Activated T-cell treated with anti-CD3 and anti-CD28 coated beads for 48 hours (primary cell): ENCODE data around the gene BAMBI.

Experiments
- DNase-seq: peaks from one replicate; pipeline ENCODE4 v3.0.0-alpha.2; 2020; ENCODE audit warnings: low read depth

BAMBI gene

DNA sequence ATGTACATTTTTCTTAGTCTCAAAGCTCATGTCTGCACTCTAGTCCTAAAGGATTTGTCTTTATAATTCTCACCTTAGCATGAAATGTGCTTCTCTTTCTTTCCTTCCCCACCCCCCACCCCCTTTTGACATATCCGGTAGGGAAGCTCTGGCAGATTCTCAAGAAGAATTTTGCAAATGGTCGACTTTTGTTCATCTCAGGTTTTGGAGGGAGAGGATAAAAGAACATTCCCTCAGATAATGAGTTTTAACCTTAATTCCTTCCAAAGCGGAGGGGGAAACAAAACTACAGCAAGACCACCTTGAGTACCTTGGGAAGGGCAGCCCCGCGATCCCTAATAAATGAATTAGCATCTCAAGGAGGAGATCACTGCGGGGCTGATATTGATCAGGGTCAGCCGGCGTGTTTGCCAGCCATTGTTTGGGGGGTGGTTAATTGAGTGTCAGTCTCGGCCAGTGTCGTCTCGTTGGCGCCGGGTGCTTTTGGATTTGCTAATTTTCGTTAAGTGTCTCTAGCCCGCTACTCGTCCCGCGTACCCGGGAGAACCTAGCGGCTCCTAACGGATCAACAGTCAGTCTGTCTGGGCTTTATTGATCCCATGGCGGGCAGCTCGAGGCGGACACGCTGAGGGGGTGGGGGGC, 874 bp upstream of the BAMBI start:
- peak; percentile 14 for DNase-seq

DNA sequence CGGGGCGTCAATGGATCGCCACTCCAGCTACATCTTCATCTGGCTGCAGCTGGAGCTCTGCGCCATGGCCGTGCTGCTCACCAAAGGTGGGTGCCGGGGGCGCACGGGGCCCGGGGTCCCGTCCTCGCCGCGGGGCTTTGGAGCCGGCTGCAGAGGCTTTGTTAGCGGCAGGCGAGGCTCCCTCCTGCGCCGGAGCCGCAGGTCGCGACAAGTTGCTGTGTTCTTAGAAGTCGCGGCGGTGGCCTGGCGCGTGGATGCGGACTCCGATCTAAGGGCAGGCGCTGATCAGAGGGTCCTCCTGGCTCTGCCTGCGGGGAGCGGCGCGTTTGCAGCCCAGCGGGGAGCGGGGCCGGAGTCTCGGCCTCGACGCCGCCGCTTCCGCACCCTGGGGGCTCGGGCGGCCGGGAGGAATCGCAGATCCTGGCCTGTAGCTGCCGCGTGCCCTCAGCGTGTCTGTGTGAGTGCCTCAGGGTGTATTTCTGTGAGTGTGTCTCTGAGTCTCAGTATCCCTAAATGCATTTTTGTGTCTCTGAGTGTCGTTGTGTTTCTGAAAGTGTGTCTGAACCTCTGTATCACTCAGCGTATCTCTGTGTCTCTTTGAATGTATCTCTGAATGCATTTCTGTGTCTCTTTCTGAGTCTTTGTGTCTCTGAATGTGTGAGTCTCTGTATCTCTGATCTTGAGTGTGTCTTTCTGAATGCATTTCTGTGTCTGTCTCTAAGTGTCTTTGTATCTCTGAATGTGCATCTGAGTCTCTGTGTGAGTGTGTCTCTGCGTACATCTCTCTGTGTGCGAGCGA, 766 bp downstream of the BAMBI start:
- DNase-seq = peak; percentile 11

DNA sequence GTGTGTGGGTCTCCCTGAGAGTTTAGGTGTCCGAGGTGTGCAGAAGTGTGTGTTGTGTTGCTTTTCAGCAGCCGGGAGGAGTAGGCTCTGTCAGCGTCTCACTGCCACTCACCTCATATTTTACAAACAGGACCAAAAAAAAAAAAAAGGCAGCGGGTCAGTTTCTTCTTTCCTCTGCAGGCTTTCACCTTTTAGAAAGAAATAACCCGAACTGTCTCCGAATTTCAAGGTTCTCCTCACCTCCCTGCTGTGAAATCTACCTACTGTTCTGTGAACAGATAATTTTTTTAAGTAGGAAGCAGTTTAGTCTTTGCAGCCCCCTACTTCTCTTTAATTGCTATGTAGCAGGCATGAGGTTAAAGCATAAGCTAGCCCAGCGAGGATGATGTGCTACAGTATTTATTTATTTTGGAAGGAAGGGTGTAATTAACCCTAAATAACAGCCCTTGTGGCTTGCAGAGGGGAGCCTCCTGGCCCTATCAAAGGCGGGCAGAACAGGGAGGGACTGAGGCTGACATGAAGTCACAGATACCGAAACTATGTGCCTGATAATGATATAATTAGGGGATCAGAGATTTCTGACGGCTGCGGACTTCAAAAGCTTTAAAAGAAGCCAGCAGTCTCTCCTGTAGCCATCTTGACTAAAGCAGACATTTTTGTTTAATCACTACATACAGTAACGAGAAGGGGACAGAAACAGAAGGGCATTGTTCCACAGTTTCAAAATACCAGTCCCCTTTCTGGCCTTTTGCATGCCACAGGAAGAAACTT, 1.6 kb downstream of the BAMBI start:
- no peak for DNase-seq

DNA sequence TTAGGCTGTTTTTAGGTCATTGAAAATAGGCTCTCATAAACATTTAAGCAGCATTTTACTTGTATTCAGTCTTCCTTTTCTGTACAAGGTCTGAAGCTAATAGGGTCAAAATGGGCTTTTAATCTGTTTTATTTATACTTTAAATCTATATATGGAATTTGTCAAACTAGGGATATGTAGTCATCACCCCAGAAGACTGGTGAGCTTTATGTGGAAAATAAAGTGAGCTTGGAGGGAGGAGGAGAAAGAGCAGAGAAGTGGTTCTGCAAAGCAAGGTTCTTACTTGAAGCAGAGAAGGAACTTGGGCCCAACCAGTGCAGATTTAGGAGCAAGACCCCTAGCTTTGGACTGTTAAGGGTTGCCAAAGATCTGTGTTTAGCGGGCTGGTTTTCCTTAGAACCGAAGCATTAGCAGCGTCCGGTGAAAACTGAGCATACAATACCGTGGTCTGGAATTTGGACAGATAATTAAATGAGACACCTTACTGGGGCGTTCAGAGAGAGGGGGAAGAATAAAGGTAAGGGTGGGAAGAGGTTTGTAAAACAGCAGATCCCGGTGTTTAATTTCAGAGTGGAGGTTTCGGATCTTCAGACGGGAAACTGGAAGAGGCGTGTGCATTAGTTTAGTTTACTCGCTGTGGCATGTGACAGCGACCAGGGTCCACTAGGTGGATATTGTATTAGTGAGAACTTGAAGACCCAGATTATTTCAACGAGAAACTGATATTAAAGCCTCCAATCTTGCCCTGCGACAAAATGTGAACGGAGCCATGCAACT, 2.4 kb downstream of the BAMBI start:
- DNase-seq = no peak

DNA sequence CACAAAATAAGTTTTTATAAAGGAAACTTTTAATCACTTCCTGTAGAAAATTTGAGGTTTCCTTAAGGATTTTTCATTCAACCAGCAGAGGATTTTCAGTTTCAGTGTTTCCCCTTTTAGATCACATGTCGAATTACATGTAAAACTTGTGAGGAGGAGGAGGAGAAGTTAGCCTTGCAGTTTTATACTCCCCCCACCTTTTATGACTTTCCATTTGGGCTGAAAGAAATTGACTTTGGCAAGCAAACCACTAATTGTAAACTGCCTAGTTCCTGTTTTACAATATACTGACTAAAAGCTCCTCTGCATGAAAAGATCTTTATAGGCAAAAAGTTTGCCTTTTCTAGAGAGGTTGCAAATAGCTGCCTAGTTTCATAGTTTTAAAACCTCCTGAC, 3.0 kb downstream of the BAMBI start:
- DNase-seq = no peak

DNA sequence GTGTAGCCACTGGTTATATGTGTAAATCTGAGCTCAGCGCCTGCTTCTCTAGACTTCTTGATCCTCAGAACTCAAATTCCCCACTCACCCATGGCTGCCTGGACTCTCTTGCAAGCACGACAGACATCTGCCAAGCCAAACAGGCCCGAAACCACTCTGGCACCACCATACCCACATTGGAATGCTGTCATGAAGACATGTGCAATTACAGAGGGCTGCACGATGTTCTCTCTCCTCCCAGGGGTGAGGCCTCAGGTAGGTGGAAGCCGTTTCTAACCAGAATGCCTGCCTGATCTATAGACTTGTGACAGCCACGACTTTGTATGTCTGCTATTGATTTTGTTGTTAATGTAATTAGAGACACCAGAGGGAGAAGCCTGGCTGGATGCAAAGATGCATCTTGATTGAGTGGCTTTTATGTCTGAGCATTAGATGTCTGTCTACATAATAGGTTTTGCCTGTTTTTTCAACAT, 4.0 kb downstream of the BAMBI start:
- DNase-seq = no peak

DNA sequence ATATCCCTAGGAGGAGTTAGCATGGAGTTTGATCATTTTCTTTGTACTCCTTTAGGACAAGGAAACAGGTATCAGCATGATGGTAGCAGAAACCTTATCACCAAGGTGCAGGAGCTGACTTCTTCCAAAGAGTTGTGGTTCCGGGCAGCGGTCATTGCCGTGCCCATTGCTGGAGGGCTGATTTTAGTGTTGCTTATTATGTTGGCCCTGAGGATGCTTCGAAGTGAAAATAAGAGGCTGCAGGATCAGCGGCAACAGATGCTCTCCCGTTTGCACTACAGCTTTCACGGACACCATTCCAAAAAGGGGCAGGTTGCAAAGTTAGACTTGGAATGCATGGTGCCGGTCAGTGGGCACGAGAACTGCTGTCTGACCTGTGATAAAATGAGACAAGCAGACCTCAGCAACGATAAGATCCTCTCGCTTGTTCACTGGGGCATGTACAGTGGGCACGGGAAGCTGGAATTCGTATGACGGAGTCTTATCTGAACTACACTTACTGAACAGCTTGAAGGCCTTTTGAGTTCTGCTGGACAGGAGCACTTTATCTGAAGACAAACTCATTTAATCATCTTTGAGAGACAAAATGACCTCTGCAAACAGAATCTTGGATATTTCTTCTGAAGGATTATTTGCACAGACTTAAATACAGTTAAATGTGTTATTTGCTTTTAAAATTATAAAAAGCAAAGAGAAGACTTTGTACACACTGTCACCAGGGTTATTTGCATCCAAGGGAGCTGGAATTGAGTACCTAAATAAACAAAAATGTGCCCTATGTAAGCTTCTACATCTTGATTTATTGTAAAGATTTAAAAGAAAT, 4.8 kb downstream of the BAMBI start:
- no peak for DNase-seq

DNA sequence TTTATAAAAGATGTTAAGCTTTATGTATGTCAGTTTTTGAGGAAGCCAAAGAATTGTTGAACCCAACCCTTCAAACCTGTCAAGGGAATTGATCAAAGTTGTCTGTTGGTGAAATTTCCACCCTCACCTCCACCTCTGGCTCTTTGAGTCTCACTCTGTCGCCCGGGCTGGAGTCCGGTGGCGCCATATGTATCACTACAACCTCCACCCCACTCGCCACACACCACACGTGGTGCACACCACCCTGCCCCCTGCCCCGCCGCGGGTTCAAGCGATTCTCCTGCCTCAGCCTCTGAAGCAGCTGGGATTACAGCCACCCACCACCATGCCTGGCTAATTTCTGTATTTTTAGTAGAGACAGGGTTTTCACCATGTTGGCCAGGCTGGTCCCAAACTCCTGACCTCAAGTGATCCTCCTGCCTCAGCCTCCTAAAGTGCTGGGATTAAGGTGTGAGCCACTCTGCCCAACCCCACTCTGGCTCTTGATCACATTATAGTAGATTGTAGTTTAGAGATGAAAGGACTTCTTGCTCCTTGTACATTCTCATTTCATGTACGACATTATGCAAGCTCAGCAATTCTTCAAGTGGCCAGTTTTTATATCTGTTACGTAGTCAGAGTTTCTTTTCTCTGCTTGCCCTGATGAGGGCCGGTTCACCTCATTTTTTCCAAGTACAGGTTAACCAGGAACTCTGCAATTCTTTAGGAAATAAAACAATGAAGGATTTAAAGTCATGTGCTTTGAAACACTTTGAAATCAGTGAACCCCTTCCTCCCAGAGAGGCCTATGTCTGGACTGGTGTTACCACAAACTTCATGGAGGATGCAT, 7.0 kb downstream of the BAMBI start:
- DNase-seq = no peak

DNA sequence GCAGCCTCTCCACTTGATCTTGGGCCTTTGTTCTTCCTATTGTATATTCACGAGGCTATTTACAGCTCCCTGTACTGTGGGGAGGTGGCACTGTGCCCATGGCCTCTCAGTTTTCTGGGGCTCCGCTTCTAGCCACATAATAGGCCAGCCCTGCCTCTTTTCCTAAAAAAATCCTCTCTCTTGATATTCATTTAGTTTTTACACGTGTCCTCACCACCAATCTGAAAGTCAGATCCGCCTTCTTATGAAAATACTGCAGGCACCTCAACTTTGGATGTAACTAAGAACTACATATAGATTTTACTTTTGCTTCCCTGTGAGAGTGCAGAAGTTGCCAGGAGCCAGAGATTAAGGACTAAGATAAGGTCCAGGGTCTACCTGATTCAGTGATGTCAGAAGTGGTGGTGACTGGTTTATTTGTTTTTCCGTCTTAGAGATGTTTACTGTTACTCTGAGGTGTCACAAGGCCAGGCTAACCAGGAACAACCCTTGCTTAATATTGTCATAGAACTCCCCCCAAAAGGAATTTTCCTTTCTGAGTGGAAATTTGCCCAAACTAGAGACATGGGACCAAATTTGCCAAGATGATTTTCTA, 7.8 kb downstream of the BAMBI start:
- no peak for DNase-seq

DNA sequence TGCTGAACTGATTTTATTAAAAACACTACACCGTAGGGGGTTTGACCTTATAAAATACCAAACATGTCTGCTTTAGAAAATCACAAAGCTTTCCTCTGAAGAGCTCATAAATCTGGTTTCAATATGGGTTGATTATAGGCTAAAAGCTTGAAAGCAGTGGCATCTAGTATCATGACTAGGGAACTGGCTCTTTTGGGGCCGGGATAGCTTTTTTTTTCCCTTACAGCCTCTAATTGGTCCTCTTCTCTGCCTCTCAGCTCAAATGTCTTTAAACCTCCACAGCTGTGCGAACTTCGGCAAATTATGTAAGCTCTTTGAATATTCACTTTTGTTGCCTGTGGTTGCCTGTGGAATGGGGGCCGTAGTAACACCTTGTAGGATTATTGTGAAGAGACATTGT, 8.4 kb downstream of the BAMBI start:
- no peak for DNase-seq

DNA sequence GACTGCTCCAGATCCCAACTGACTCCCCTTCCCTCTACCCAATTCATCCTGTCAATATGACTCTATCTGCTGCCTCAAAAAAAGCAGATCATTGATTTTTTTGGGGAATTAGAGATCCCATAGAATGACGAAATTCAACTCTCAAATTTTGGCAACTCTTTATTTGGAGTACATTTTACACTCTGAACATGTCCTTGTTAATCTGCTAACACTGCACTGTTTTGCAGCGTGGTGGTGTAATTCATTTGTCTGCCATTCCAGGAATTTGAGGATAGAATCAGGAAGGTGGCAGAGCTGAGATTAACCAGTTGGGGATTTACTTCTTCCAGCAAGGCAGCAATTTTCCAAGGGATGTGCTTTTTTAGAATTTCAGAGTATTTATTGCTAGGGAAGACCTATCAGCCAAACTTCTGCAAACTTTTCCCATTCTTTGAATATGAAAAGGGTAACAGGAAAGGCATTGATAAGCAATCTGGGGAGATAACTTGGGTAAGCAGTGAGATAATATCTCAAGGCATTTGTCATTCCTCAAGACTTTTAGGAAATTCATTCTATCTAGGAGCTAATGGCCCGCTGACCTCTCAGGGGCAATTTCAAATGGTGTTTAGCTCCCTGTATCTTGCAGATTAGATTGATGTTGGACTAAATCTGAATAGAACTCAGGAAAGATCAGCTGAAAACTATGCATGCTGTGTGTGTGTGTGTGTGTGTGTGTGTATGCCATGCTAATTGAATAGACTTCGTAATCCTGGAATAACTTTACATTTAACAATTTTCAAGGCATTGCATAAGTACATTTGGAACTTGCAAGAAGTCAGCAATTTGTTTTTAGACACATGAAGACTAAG, 9.7 kb downstream of the BAMBI start:
- no peak for DNase-seq

DNA sequence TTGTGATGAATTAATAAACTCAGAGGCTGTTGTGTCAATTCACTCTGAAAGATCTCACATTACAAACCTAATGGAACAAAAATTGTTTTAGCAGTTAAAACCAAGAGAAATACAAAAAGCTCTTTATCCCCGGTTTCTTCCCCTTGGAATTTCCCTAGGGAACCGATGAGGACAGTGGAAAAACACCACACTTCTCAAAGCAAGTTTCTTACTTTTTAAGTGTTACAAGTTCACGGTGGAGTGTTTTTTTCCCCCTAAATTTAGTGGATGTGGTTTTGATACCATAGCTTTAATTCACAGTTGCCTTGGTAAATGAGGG, 10.3 kb downstream of the BAMBI start:
- DNase-seq = no peak

DNA sequence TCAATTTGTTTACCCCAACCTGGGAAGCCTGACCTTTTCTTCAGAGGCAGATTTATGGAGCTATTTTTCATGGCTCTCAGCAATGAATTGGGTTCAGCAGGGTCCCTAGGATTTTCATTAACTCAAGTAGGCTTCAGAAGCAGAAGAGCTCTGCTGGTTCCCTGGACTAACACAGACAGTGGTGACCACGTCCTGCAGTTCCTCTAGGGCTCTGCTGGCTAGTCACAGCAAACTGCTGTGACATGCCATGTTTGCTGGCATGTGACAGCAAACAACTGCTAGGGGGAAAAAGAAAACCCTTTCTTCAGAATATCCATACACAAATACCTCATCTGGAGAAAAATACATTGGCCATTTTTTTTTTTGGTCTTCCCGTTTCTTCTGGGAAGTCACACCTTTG, 13.2 kb downstream of the BAMBI start:
- no peak for DNase-seq

DNA sequence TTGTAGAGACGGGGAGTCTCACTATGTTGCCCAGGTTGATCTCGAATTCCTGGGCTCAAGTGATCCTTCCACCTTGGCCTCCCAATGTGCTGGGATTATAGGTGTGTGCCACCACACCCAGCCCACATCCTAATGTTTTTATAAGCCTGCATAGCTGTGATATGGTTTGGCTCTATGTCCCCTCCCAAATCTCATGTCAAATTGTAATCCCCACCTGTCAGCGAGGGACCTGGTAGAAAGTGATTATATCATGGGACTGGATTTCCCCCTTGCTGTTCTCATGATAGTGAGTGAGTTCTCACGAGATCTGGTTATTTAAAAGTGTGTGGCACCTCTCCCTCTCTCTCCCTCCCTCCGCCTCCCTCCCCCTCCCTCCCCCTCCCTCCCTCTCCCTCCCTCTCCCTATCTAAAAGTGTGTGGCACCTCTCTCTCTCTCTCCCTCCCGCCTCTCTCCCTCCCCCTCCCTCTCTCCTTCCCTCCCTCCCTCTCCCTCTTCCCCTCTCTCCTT, 13.9 kb downstream of the BAMBI start:
- DNase-seq = no peak

DNA sequence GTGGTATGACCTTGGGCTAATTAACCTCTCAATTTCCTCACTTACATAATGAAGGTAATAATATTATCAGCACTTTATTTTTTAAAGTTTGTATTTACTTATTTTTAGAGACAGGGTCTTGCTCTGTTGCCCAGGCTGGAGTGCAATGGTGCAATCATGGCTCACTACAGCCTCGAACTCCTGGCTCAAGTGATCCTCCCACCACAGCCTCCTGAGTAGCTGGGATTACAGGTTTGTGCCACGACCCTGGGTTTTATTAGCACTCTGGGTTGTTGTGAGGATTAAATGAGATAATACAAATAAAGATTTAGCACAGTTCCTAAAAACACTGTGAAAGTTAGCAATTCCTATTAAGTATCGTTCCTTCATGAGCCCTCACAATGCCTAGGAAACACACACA, 14.7 kb downstream of the BAMBI start:
- no peak for DNase-seq

DNA sequence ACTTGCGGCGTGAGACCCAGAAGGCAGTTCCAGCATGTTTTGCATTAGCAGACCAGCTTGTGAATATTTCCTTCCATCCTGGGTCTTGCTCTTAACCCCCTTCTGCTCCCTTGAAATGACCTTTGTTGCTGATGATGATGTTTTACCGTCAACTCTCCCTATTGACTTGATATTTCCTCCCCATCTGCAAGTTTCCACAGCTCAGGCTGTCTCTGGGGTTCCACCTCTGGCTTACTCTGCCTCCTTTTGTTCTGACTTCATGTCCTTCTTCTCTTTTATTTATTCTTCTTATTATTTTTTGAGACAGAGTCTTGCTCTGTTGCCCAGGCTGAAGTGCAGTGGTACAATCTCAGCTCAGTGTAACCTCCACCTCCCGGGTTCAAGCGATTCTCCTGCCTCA, 17.2 kb downstream of the BAMBI start:
- no peak for DNase-seq

DNA sequence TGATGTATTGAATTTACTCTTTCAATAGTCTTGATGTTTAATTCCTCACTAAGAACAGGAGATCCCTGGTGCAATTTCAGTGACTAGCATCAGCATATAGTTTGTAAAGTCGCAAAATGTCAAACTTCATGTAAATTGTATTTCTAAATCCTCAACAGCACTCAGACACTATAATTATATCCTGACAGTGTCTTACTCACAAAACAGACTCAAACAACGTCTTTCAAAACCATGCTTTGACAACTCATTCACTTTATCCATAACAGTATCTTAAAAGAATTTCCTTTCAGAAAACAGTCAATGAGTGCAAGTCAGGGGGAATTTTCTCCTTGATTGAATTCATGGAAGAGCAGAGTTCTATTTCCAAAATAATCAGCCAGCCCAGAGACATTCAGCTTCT, 20.8 kb downstream of the BAMBI start:
- DNase-seq = no peak

DNA sequence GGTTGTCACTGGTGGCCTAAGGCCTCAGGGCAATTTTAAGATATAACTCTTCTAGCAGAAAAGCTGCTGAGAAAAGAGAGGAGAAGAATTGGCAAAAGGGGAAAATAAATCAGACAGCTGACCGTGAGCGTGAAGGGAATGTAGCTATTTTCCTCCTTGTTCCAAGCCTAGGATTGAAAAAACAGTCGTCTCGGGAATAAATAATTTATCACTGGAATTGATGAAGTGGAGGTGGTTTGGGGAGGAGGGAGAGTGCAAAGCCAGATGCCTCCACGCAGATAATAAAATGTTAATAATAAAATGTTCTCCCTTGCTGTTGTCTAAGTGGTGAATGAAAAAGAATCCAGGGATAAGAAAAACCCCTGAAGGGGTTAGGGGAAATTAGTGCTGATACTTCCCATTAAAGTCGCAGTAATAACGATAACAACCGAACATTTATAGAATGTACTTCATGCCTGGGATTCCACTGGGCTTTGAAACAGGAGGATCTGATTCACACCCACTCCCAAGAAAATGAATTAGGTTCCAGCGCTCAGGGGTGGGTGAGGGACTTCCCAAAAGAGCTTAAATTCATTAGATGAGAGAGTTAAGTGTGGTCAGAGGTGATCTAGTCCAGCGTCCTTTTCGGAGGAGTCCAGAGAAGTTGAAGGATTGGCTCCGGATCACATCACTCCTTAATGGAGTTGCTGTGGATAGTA, 27.3 kb downstream of the BAMBI start:
- no peak for DNase-seq
